ENCODE data around the gene MCTP1. TPM values are rescaled to one million over a fixed set of nuclear protein-coding genes. Genes with fewer than 3 reads are reported as not detected.

The MCTP1 gene
- total RNA-seq, 3 donors from 2014 or later = 22.8 to 57.8 (median 24.3) TPM

- Histone ChIP-seq H3K4me3 (no peak overlapping the region), H3K9me3 (no peaks in the 10 kb centered on the region), H3K36me3 (no peaks in the 10 kb centered on the region), H3K27me3 (no peaks in the 10 kb centered on the region), H3K4me1 (no peaks in the 10 kb centered on the region), H3K27ac (no peak overlapping the region)
- TF ChIP-seq POLR2A (IDR thresholded peaks at IDR 0.05) (no peak), POLR2AphosphoS5 (IDR thresholded peaks at IDR 0.05) (no peak), CTCF (IDR thresholded peaks at IDR 0.05) (no peak)
- no peak for DNase-seq (ENCODE audit: low spot score in 2 of 2)
- intact Hi-C loops (cut with DNase I; ENCODE audit: low total_unique reads) = no loop called here
Measured at GRCh38 chr5:94870511-94871183, 414.2 kb downstream of the MCTP1 start.

GRCh38 chr5:94869921-94870320 is 415.0 kb downstream of the MCTP1 start:
- intact Hi-C loops (cut with DNase I; ENCODE audit: low total_unique reads) = no loop called here
- H3K27ac ChIP-seq = no peak overlapping the region
- TF ChIP-seq CTCF (IDR thresholded peaks at IDR 0.05) = no peak
- TF ChIP-seq POLR2A (IDR thresholded peaks at IDR 0.05) = no peak
- TF ChIP-seq POLR2AphosphoS5 (IDR thresholded peaks at IDR 0.05) = no peak
- no peaks in the 10 kb centered on the region for H3K9me3 ChIP-seq
- H3K36me3 ChIP-seq = no peaks in the 10 kb centered on the region
- no peak for DNase-seq (ENCODE audit: low spot score in 2 of 2)
- no peaks in the 10 kb centered on the region for H3K27me3 ChIP-seq
- H3K4me3 ChIP-seq = no peak overlapping the region
- H3K4me1 ChIP-seq = no peaks in the 10 kb centered on the region

- H3K4me3 ChIP-seq = no peak overlapping the region
- no peak for DNase-seq (ENCODE audit: low spot score in 2 of 2)
- H3K27ac ChIP-seq = no peak overlapping the region
- intact Hi-C loops (cut with DNase I; ENCODE audit: low total_unique reads) = no loop called here
- TF ChIP-seq POLR2AphosphoS5 (IDR thresholded peaks at IDR 0.05) (no peak), POLR2A (IDR thresholded peaks at IDR 0.05) (no peak), CTCF (IDR thresholded peaks at IDR 0.05) (no peak)
- H3K27me3 ChIP-seq = no peaks in the 10 kb centered on the region
- H3K36me3 ChIP-seq = no peaks in the 10 kb centered on the region
- no peaks in the 10 kb centered on the region for H3K4me1 ChIP-seq
- H3K9me3 ChIP-seq = no peaks in the 10 kb centered on the region
Measured at GRCh38 chr5:94863951-94864350, 420.9 kb downstream of the MCTP1 start.

- no peaks in the 10 kb centered on the region for H3K4me1 ChIP-seq
- DNase-seq (ENCODE audit: low spot score in 2 of 2) = no peak
- H3K36me3 ChIP-seq = no peaks in the 10 kb centered on the region
- H3K27ac ChIP-seq = no peak overlapping the region
- no peaks in the 10 kb centered on the region for H3K27me3 ChIP-seq
- intact Hi-C loops (cut with DNase I; ENCODE audit: low total_unique reads) = no loop called here
- no peak overlapping the region for H3K4me3 ChIP-seq
- no peaks in the 10 kb centered on the region for H3K9me3 ChIP-seq
- TF ChIP-seq POLR2AphosphoS5 (IDR thresholded peaks at IDR 0.05) (no peak), POLR2A (IDR thresholded peaks at IDR 0.05) (no peak), CTCF (IDR thresholded peaks at IDR 0.05) (no peak)
Measured at GRCh38 chr5:94857111-94857510, 427.8 kb downstream of the MCTP1 start.

- Histone ChIP-seq H3K27me3 (no peaks in the 10 kb centered on the region), H3K36me3 (no peaks in the 10 kb centered on the region), H3K27ac (no peak overlapping the region), H3K4me3 (no peak overlapping the region), H3K4me1 (no peaks in the 10 kb centered on the region), H3K9me3 (no peaks in the 10 kb centered on the region)
- intact Hi-C loops (cut with DNase I; ENCODE audit: low total_unique reads) = no loop called here
- no peak for DNase-seq (ENCODE audit: low spot score in 2 of 2)
- TF ChIP-seq POLR2AphosphoS5 (IDR thresholded peaks at IDR 0.05) = no peak
- TF ChIP-seq CTCF (IDR thresholded peaks at IDR 0.05) = no peak
Measured at GRCh38 chr5:94856257-94856800, 428.6 kb downstream of the MCTP1 start.

Data from breast epithelium (tissue), 4 donors.